GM12878 (cell line): ENCODE measurements around the gene SSBP4. TPM values are rescaled to one million over a fixed set of nuclear protein-coding genes. Genes with fewer than 3 reads are reported as not detected.

Experiments
- ATAC-seq: fragments of 200-7000 bp; cut with Tn5 transposase; 3 replicates; pipeline ENCODE4 v1.9.1; 2020; ENCODE audit warnings: mild to moderate bottlenecking, moderate library complexity
- BruUV-seq: library from RNA; stranded (reverse); fragments of 400-500 nt; replicated peaks from 2 replicates; lab custom pipeline; 2021; lab: Mats Ljungman, UMichigan
- CTCF ChIA-PET: fragments of 300-600 bp; sonication (Branson Sonifier 250); formaldehyde crosslinking; extraction: SDS; loops from one replicate; lab custom pipeline; 2021; ENCODE audit warnings: inconsistent platforms; lab: Yijun Ruan, JAX
- POLR2A ChIA-PET: fragments of 350-600 bp; formaldehyde crosslinking; extraction: SDS; loops from one replicate; lab custom pipeline; 2021; ENCODE audit warnings: inconsistent platforms; lab: Charles Lee
- RAD21 ChIA-PET: fragments of 300-600 bp; sonication (Branson Sonifier 250); formaldehyde crosslinking; loops from one replicate; lab custom pipeline; 2023; ENCODE audit warnings: antibody characterized with exemption; ENCODE audit not compliant: unreplicated experiment; lab: Charles Lee
- SMC1A ChIA-PET: fragments of 300-600 bp; sonication (Branson Sonifier 250); formaldehyde crosslinking; loops from one replicate; lab custom pipeline; 2023; ENCODE audit not compliant: unreplicated experiment, uncharacterized antibody; lab: Charles Lee
- DNase-seq: peaks from one replicate; pipeline ENCODE4 v3.0.0-alpha.2; 2011; ENCODE audit warnings: low read depth, low spot score
- FAIRE-seq: peaks from 3 replicates; lab custom pipeline; 2011; peaks lifted over from hg19 to GRCh38; lab: Jason Lieb, UNC
- H2AFZ ChIP-seq: 2 replicates; pipeline ENCODE4 v1.6.0; 2011; ENCODE audit warnings: low read depth, low read length, control low read depth; ENCODE audit not compliant: control insufficient read depth
- H3K27ac ChIP-seq: 2 replicates; pipeline ENCODE4 v1.5.1; 2011; ENCODE audit warnings: control low read depth; ENCODE audit not compliant: control insufficient read depth, insufficient read depth
- H3K27me3 ChIP-seq, 2 experiments: replicated peaks in 1 of 2; 2 replicates each; pipeline versions ENCODE4 v1.6.0 to v1.6.1; 2011; ENCODE audit warnings: low read length in 1 of 2; ENCODE audit not compliant: control insufficient read depth in 2 of 2, insufficient read depth in 2 of 2
- H3K36me3 ChIP-seq, 2 experiments: 2 replicates each; pipeline ENCODE4 v1.5.1; 2011; ENCODE audit warnings: low read length in 1 of 2; ENCODE audit not compliant: control insufficient read depth in 2 of 2, insufficient read depth in 2 of 2
- H3K4me1 ChIP-seq: 2 replicates; pipeline ENCODE4 v1.6.1; 2011; ENCODE audit warnings: mild to moderate bottlenecking, low read length, moderate library complexity, mixed read lengths; ENCODE audit not compliant: control insufficient read depth, insufficient read depth
- H3K4me2 ChIP-seq: 2 replicates; pipeline ENCODE4 v1.6.0; 2011; ENCODE audit warnings: control low read depth; ENCODE audit not compliant: control insufficient read depth, insufficient read depth
- H3K4me3 ChIP-seq: fragments of 200-600 bp; sonication (generic); 2 replicates; pipeline ENCODE4 v1.5.1; 2016
- H3K79me2 ChIP-seq: 2 replicates; pipeline ENCODE4 v1.6.0; 2011; ENCODE audit warnings: low read length; ENCODE audit not compliant: control insufficient read depth, insufficient read depth
- H3K9ac ChIP-seq: 2 replicates; pipeline ENCODE4 v1.8.0; 2011; ENCODE audit warnings: low read length, control low read depth, mixed read lengths; ENCODE audit not compliant: control insufficient read depth, insufficient read depth
- H3K9me3 ChIP-seq: replicated peaks from 3 replicates; pipeline ENCODE4 v1.5.1; 2011; ENCODE audit warnings: mild to moderate bottlenecking, low read length; ENCODE audit not compliant: control insufficient read depth, insufficient read depth
- H4K20me1 ChIP-seq: 2 replicates; pipeline ENCODE4 v1.6.0; 2011; ENCODE audit not compliant: control insufficient read depth, insufficient read depth
- GABPA ChIP-seq: IDR thresholded peaks from 2 replicates; pipeline ENCODE4 v1.6.1; 2014; ENCODE audit warnings: antibody characterized with exemption, low read depth, mild to moderate bottlenecking, inconsistent platforms
- IKZF2 ChIP-seq, 2 experiments: fragments of 450-650 bp; IDR thresholded peaks; 2 replicates each; pipeline ENCODE4 v1.6.1; 2017; ENCODE audit warnings: mild to moderate bottlenecking in 2 of 2, moderate library complexity in 2 of 2
- MYC ChIP-seq: IDR thresholded peaks from 2 replicates; pipeline ENCODE4 v1.6.1; 2011; ENCODE audit warnings: mild to moderate bottlenecking, low read length, moderate library complexity, inconsistent platforms; ENCODE audit not compliant: insufficient read depth, insufficient replicate concordance, insufficient read length, severe bottlenecking
- POLR2A ChIP-seq: IDR thresholded peaks from 2 replicates; pipeline ENCODE4 v1.6.1; 2011; ENCODE audit warnings: low read depth, mild to moderate bottlenecking, low read length
- SREBF1 ChIP-seq: IDR thresholded peaks from 2 replicates; pipeline ENCODE4 v1.6.1; 2012; ENCODE audit warnings: mild to moderate bottlenecking, low read length
- SUPT20H ChIP-seq: IDR thresholded peaks from 2 replicates; pipeline ENCODE4 v1.6.1; 2011; ENCODE audit warnings: low read depth, mild to moderate bottlenecking, low read length, moderate library complexity, borderline replicate concordance; ENCODE audit not compliant: control insufficient read depth
- ZNF207 ChIP-seq: fragments of 450-650 bp; IDR thresholded peaks from 2 replicates; pipeline ENCODE4 v1.6.1; 2014; ENCODE audit warnings: antibody characterized with exemption, mild to moderate bottlenecking, borderline replicate concordance
- WGBS: methylation state at CpG from one replicate; pipeline ENCODE4 v1.1.6; 2016; ENCODE audit warnings: low lambda C conversion rate; ENCODE audit not compliant: insufficient replicate concordance, insufficient coverage; ENCODE audit errors: missing lambda C conversion rate; 5-methylcytosine and 5-hydroxymethylcytosine counted together
- in situ Hi-C: fragments of 300-500 bp; cut with MboI; formaldehyde crosslinking; loops from 9 replicates; pipeline ENCODE4 v1.14.3; 2018; ENCODE audit warnings: mixed read lengths
- intact Hi-C: fragments of 100-400 bp; cut with micrococcal nuclease; formaldehyde crosslinking; loops from one replicate; pipeline ENCODE4 v1.14.2; 2022; ENCODE audit not compliant: unreplicated experiment
- polyA plus RNA-seq, 11 experiments: library from polyadenylated mRNA; depleted of rRNA in 4 of 11; unstranded in 6 of 11; stranded (reverse) in 5 of 11; fragments of >200 nt; fragmentation: Nextera tagmentation in 4 of 11; fragmentation: Illumina TruSeq in 1 of 11; extraction: Ambion mirVana in 4 of 11; extraction: Trizol in 1 of 11; gene quantifications; 1 replicate in 1 of 11; 2 replicates in 10 of 11; pipeline versions ENCODE4 v1.2.1 to v1.2.3, GENCODE V29; 2011 to 2016; ENCODE audit warnings: inconsistent platforms in 2 of 11, missing spikeins in 2 of 11, low read depth in 1 of 11
- total RNA-seq, 4 experiments: library from RNA; depleted of rRNA in 3 of 4; stranded (reverse); fragments of >200 nt in 3 of 4; fragmentation: Illumina TruSeq in 1 of 4; extraction: Trizol in 1 of 4; gene quantifications; 2 replicates each; pipeline versions ENCODE4 v1.2.1 to v1.2.3, GENCODE V29; 2013 to 2021
- TF ChIP-seq, protein P1 (sequence below): IDR thresholded peaks from 2 replicates; pipeline ENCODE4 v1.6.1; 2012; ENCODE audit warnings: low read depth, low read length, improper control_type of control experiment
- TF ChIP-seq, protein P2 (sequence below): IDR thresholded peaks from 2 replicates; pipeline ENCODE4 v1.6.1; 2012; ENCODE audit warnings: mild to moderate bottlenecking, low read depth, low read length

The SSBP4 gene
- total and polyA plus RNA-seq, 10 of the 15 experiments (the other 5 are each of a cell fraction or from before 2014, with no cell fraction given), result 0.37 to 150 (median 38.9) TPM

DNA sequence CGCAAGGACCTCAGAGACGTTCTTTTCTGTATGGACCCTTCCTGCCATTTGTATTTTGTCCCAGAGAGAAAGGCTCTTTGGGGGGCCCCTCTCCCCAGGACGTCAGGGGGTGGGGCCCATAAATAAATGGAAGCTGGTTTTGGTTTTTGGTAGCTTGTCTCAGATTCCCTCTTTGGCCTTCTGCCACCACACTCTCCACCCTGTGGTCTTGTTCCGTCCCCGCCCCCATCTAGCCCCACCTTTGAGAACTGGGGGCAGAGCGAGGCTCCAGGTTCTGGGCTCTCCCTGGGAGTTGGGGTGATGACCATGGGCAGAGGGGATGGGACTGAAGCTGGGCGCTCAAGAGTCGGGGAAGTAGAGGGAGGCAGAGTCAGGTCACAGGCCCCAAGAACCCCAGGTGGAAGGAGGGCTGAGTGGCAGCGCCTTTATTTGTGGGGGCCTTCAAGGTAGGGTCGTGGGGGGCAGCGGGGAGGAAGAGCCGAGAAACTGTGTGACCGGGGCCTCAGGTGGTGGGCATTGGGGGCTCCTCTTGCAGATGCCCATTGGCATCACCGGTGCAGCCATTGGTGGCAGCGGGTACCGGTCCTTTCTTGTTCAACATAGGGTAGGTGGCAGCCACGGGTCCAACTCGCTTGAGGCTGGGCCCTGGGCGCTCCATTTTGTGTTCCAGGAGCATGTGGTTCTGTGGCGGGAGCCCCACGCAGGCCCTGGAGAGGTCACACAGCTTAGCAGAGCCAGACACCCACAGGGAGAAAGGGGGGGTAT is 15.4 kb downstream of the SSBP4 start:
- ChIA-PET RAD21 (no interaction called here), CTCF (interaction anchor here (1.2 kb wide), 1 partner anchor 242 kb away, joined by 3 read pairs; no protein-coding TSS in a partner anchor), POLR2A (interaction anchor here (1.4 kb wide), 1 partner anchor 17 kb away, joined by 3 read pairs; no protein-coding TSS in a partner anchor), SMC1A (no interaction called here)
- H4K20me1 ChIP-seq, result no peaks in the 10 kb centered on the region; the same call in 1 of the 2 replicates
- H3K4me2 ChIP-seq, result peak overlapping the region; percentile 84
- TF ChIP-seq SREBF1 (no peak), POLR2A (peak; percentile 25; the same call in 1 of the 2 replicates)
- intact Hi-C loops, result no loop called here
- ATAC-seq (no peak), FAIRE-seq (no peak), DNase-seq (no peak)
- H3K36me3 ChIP-seq, result peaks cover 0 to 2% of the 10 kb centered on the region in 2 experiments; a peak in 3 of 4 replicates
- 68% methylated on average over 21 of the region's 21 CpGs for WGBS
- H3K9ac ChIP-seq, result 0 out of 2 replicates have a peak overlapping the region, but pooled peaks have one; percentile 48
- no peaks in the 10 kb centered on the region for H3K27me3 ChIP-seq
- no peak overlapping the region for H2AFZ ChIP-seq
- H3K27ac ChIP-seq, result no peak overlapping the region
- peaks cover 31% of the 10 kb centered on the region for H3K4me1 ChIP-seq
- H3K4me3 ChIP-seq, result peak overlapping the region; percentile 58
- peaks cover 8% of the 10 kb centered on the region for H3K79me2 ChIP-seq
- in situ Hi-C loops, result no loop called here
- H3K9me3 ChIP-seq, result no peaks in the 10 kb centered on the region; the same call in 2 of the 3 replicates
- no TSS peak for BruUV-seq

DNA sequence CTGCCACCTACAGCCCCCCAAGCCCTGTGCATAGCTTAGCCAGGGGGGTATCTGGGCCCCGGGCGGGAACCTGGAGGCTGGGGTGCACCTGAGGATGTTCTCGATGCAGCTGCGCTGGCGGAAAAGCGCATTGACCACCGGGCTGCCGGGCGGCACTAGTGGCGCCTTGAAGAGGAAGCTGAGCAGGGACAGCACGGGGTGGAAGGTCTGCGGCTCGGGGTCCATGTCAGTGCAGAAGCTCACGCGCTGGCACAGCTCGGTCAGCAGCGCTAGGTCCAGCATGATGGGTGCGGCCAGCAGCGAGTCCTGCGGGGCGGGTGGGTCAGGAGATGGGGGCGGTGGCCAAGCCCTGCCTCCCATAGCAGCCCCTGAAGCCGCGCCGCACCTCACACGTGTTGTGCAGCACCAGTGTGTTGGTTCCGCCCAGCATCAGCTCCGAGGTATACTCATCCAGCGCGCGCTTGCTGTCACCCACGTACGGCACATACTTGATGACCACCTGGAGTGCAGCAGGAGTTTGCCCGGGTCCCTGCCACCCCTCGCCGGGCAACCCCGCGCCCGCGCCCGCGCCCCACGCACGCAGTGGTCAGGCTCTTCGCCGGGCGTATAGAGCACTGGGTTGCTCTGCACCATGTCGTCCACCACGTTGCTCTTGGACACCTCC is 16.1 kb downstream of the SSBP4 start:
- in situ Hi-C loops (no loop called here), intact Hi-C loops (no loop called here)
- no peaks in the 10 kb centered on the region for H4K20me1 ChIP-seq
- WGBS, result over 99% methylated on average over 33 of the region's 49 CpGs
- peaks cover 0 to 2% of the 10 kb centered on the region in 2 experiments; a peak in 3 of 4 replicates for H3K36me3 ChIP-seq
- H3K27ac ChIP-seq, result no peak overlapping the region
- ChIA-PET RAD21 (no interaction called here), SMC1A (no interaction called here), CTCF (interaction anchor here (0.9 to 1.2 kb wide), 2 partner anchors 16 to 241 kb away, joined by 3 read pairs; partner anchors contain the start of gene SSBP4), POLR2A (interaction anchor here (0.5 kb wide), 1 partner anchor 380 kb away, joined by 4 read pairs; no protein-coding TSS in a partner anchor)
- peaks cover 8% of the 10 kb centered on the region for H3K79me2 ChIP-seq
- no peaks in the 10 kb centered on the region; the same call in 2 of the 3 replicates for H3K9me3 ChIP-seq
- no peak overlapping the region for H3K4me3 ChIP-seq
- no peaks in the 10 kb centered on the region for H3K27me3 ChIP-seq
- no peak overlapping the region for H3K4me2 ChIP-seq
- peaks cover 24% of the 10 kb centered on the region for H3K4me1 ChIP-seq
- DNase-seq, result no peak
- no TSS peak for BruUV-seq
- H3K9ac ChIP-seq, result no peak overlapping the region
- ATAC-seq, result no peak
- no peak overlapping the region for H2AFZ ChIP-seq
- FAIRE-seq, result no peak
- TF ChIP-seq MYC, result no peak
- no peak for TF ChIP-seq ZNF207
- no peak for TF ChIP-seq SUPT20H
- TF ChIP-seq, protein P1, sequence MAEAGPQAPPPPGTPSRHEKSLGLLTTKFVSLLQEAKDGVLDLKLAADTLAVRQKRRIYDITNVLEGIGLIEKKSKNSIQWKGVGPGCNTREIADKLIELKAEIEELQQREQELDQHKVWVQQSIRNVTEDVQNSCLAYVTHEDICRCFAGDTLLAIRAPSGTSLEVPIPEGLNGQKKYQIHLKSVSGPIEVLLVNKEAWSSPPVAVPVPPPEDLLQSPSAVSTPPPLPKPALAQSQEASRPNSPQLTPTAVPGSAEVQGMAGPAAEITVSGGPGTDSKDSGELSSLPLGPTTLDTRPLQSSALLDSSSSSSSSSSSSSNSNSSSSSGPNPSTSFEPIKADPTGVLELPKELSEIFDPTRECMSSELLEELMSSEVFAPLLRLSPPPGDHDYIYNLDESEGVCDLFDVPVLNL, result no peak
- no peak for TF ChIP-seq IKZF2 (IDR thresholded peaks at IDR 0.05)
- TF ChIP-seq, protein P2, sequence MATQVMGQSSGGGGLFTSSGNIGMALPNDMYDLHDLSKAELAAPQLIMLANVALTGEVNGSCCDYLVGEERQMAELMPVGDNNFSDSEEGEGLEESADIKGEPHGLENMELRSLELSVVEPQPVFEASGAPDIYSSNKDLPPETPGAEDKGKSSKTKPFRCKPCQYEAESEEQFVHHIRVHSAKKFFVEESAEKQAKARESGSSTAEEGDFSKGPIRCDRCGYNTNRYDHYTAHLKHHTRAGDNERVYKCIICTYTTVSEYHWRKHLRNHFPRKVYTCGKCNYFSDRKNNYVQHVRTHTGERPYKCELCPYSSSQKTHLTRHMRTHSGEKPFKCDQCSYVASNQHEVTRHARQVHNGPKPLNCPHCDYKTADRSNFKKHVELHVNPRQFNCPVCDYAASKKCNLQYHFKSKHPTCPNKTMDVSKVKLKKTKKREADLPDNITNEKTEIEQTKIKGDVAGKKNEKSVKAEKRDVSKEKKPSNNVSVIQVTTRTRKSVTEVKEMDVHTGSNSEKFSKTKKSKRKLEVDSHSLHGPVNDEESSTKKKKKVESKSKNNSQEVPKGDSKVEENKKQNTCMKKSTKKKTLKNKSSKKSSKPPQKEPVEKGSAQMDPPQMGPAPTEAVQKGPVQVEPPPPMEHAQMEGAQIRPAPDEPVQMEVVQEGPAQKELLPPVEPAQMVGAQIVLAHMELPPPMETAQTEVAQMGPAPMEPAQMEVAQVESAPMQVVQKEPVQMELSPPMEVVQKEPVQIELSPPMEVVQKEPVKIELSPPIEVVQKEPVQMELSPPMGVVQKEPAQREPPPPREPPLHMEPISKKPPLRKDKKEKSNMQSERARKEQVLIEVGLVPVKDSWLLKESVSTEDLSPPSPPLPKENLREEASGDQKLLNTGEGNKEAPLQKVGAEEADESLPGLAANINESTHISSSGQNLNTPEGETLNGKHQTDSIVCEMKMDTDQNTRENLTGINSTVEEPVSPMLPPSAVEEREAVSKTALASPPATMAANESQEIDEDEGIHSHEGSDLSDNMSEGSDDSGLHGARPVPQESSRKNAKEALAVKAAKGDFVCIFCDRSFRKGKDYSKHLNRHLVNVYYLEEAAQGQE, result no peak
- TF ChIP-seq GABPA, result no peak
